IPS-11a (cell line): Measurements from ENCODE around the gene SLC34A3.
"Not testable (repeated sequence)": the region's sequence is repeated elsewhere in the genome, so short reads cannot be mapped to it uniquely, and the experiment has no call there.

Source experiments
- H3K4me3 ChIP-seq: one replicate; pipeline ENCODE4 v1.5.1; 2013; ENCODE audit warnings: low read depth, low read length, control low read depth

SLC34A3 gene

GRCh38 chr9:137255448-137256114 lies 24.9 kb downstream of the SLC34A3 start:
- peak overlapping the region; percentile 94 for H3K4me3 ChIP-seq

- no peak overlapping the region for H3K4me3 ChIP-seq
These were observed 25.7 kb downstream of the SLC34A3 start for GRCh38 chr9:137256362-137256761.

GRCh38 chr9:137256856-137257255 lies 26.2 kb downstream of the SLC34A3 start:
- no peak overlapping the region for H3K4me3 ChIP-seq

- not testable (repeated sequence) for H3K4me3 ChIP-seq
These were observed 31.6 kb downstream of the SLC34A3 start for GRCh38 chr9:137262173-137262908.

- H3K4me3 ChIP-seq: no peak overlapping the region
These were observed 32.2 kb downstream of the SLC34A3 start for GRCh38 chr9:137262909-137263285.

- H3K4me3 ChIP-seq: no peak overlapping the region
These were observed 32.8 kb downstream of the SLC34A3 start for GRCh38 chr9:137263506-137263905.

- H3K4me3 ChIP-seq: no peak overlapping the region
These were observed 33.4 kb downstream of the SLC34A3 start for GRCh38 chr9:137264067-137264466.

GRCh38 chr9:137265496-137266161 lies 34.9 kb downstream of the SLC34A3 start:
- no peak overlapping the region for H3K4me3 ChIP-seq

- no peak overlapping the region for H3K4me3 ChIP-seq
These were observed 35.4 kb downstream of the SLC34A3 start for GRCh38 chr9:137266162-137266527.

GRCh38 chr9:137266585-137267453 lies 36.1 kb downstream of the SLC34A3 start:
- no peak overlapping the region for H3K4me3 ChIP-seq

- H3K4me3 ChIP-seq: no peak overlapping the region
These were observed 37.2 kb downstream of the SLC34A3 start for GRCh38 chr9:137267933-137268355.

- no peak overlapping the region for H3K4me3 ChIP-seq
These were observed 38.0 kb downstream of the SLC34A3 start for GRCh38 chr9:137268538-137269201.

GRCh38 chr9:137269231-137269772 lies 38.6 kb downstream of the SLC34A3 start:
- H3K4me3 ChIP-seq: no peak overlapping the region

- no peak overlapping the region for H3K4me3 ChIP-seq
These were observed 40.4 kb downstream of the SLC34A3 start for GRCh38 chr9:137270929-137271695.

- no peak overlapping the region for H3K4me3 ChIP-seq
These were observed 41.0 kb downstream of the SLC34A3 start for GRCh38 chr9:137271696-137272076.

GRCh38 chr9:137272241-137273094 lies 41.8 kb downstream of the SLC34A3 start:
- H3K4me3 ChIP-seq: no peak overlapping the region

- H3K4me3 ChIP-seq: no peak overlapping the region
These were observed 42.4 kb downstream of the SLC34A3 start for GRCh38 chr9:137273095-137273490.

GRCh38 chr9:137273611-137274320 lies 43.1 kb downstream of the SLC34A3 start:
- H3K4me3 ChIP-seq: no peak overlapping the region
